HG03575 (cell line): ENCODE data around the gene ZNF586.
"Not testable (repeated sequence)": the region's sequence is repeated elsewhere in the genome, so short reads cannot be mapped to it uniquely, and the experiment has no call there.

Experiments used
- ATAC-seq: cut with Tn5 transposase; IDR thresholded peaks from one replicate; pipeline ENCODE4 v1.9.1; 2021; ENCODE audit not compliant: unreplicated experiment, insufficient number of reproducible peaks, low FRiP score; ENCODE audit errors: extremely low read depth

ZNF586 gene

DNA sequence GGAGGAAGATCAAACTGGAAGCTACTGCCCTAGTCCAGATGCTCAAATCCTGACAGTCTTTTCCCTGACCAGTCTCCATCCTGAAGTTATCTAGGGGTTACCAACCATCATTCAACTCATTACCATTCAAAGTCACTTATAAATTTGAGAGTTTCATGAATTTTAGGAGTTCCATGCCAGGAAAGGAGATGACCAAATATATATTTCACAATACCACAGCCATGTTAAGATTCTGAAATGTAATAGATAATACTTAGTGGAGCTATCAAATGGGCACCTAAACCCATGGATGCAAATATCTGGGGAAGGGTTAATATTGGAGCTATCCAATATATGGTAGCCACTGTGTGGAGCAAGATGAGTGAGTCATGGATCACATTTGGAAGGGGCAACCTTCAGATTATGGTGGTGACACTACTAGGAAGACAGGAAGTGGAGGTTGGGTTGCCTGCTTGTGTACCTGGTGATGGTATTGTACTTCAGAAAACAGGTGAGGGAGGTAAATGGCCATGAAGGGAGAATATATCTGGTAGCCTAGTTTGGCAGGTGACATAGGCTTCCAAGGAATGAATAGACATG is 18.7 kb downstream of the ZNF586 start:
- ATAC-seq: no peak

DNA sequence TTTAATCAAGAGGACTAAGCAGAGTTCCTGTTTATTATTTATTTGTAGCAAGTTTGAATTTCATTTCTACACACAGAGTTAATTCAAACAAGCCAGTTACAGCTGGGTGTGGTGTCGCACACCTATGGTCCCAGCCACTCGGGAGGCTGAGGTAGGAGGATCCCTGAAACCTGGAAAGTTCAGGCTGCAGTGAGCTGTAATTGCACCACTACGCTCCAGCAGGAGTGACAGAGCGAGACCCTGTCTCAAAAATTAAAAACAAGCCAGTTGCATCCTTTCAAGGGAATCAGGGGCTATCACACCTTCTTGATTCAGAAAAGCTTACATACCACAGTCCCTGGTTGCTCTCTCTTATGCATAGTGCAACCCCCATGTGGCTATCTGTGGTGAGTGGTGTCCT is 19.8 kb downstream of the ZNF586 start:
- no peak for ATAC-seq

DNA sequence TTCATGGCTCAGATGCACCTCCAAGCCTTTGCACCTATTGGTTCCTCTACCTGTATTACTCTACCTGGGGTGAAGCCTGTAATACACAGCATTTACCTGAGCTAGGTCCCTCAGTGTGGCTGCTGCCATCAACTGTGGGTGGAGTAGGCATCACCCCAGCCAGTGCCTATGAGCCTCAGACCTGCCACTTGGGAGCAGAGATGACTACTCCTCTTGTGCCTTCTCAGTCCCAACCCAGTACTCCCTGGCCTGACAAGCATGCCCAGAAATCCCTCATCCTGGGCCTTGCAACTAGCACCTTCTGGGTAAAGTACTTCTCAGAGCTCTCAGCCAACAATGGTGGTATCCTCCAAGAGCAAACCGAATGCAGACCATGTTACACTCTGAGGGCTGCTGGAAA is 27.1 kb downstream of the ZNF586 start:
- not testable (repeated sequence) for ATAC-seq

DNA sequence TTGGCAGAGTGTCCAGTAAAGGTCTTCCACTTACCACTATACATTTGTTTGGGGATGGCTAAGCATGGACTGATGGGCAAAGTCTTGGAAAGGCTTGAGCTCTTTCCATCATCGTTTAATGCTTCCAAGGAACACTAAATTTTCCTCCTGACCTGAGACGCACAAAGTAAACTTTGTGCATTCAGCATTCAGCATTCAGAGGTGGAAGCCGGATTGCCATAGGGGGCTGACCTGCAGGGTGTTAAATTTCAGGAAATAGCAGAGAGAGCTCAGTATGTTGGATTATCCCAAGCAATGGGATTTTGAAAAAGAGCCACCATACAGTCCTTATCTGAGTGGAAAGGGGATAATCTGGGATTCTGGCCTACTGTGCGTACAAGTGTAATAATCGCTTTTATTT is 31.2 kb downstream of the ZNF586 start:
- no peak for ATAC-seq

DNA sequence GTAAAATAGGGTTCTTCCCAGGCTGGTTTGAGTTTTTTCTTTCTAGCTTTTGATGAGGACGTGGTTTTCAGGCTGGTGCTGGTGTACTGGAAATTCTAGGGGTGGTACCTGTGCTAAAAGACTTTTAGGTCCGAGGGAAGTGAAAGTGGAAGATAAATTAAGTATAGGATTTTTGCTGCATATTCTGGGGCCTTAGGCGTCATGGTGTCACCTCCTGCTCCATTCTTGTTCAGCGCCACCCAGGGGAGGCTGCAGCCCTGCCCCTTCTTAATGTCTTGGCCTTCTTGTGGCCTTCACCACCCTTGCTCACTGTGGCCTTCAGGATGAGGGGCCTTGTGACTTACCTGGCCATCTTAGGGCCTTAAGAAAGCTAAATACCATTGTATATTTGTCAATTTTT is 32.8 kb downstream of the ZNF586 start:
- no peak for ATAC-seq

DNA sequence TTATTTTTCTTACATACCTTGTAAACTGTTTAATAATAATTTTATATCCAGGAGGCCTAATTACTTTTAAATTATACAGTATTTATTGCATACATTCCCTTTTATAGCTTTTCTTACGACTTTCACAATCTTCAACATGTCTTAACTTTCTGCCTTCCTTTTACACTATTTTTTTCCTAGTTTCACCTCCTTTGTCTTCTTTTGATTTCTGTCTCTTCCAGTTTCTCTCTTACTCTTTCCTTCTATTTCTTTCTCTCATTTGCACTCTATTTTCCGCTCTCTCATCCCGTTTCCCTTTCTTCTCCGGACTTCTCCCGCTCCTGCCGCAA is 33.8 kb downstream of the ZNF586 start:
- ATAC-seq: no peak

DNA sequence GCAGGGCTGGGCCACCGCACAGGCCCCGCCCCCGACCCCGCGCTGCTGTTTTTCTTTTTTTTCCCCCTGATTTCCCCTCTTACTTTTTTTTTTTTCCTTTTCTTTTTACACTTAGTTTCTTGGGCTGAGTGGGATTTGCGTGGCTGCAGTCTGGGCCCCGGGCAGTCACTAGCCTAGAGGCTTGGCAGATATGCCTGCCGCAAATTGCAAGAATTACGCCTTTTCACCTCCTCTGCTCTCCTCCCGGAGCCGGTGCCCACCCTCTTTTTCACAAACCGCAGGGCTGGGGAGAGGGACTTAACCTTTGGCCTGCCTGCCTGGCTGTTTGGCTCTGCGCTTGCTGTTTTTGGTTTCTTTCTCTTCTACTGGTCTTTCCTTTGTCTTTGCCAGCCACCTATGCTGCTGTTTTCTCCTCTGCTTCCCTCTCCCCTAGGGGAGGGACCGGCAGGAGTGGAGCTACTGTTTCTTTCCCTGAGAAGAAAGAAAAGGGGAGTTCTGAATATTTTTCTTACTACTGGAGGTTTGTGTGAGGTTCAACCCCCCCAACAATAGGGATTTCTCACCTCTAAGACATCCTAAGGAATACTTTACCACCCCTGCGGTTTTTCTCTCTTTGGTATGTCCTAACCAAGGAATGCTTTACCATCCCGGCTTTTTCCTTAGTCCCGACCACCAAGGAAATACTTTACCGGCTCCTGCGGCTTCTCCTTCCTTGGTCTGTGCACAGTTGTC is 34.3 kb downstream of the ZNF586 start:
- no peak for ATAC-seq

DNA sequence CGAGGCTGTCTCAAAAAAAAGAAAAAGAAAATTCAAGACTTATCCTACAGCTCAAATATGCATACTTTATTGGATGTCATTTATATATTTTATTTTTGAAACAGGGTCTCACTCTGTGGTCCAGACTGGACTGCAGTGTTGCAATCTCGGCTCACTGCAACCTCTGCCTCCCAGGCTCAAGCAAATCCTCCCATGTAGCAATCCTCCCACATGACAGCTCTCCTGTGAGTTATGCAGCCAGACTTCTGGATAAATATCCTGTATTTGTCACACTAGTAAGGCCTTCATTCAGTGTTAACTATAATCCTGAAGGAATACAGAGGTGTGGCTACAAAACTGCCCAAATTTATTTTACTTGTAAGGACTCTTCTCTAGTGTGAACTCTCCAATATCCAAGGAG is 38.1 kb downstream of the ZNF586 start:
- no peak for ATAC-seq

DNA sequence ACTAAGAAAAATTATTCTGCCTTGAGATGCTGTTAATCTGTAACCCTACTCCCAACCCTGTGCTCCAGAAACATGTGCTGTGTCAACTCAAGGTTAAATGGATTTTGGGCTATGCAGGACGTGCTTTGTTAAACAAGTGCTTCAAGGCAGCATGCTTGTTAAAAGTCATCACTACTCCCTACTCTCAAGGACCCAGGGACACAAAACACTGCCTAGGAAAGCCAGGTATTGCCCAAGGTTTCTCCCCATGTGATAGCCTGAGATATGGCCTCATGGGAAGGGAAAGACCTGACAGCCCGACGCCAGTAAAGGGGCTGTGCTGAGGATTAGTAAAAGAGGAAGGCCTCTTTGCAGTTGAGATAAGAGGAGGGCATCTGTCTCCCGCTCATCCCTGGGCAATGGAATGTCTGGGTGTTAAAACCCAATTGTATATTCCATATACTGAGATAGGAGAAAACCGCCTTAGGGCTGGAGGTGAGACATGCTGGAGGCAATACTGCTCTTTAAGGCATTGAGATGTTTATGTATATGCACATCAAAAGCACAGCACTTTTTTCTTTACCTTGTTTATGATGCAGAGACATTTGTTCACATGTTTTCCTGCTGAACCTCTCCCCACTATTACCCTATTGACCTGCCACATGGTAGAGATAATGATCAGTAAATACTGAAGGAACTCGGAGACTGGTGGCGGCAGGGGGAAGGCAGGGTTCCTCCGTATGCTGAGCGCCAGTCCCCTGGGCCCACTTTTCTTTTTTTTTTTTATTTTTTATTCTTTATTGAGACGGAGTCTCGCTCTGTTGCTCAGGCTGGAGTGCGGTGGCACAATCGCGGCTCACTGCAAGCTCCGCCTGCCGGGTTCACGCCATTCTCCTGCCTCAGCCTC is 41.2 kb downstream of the ZNF586 start:
- ATAC-seq: not testable (repeated sequence)

DNA sequence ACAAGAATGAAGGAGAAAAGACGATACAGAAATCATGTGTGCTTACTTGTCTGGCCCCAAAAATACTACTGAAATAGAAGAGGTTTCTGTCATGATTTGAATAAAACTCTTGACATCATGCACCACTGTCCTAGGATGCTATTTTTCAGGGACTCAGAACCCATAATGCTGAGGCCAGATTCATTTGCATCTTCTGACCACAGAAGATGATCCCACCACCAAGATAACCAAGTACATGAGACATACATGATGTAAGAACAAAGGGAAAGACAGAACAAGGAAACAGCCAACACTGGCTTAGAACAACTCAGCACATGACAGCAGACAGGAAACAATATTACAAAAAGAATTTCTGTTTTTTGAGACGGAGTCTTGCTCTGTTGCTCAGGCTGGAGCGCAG is 42.8 kb downstream of the ZNF586 start:
- no peak for ATAC-seq

DNA sequence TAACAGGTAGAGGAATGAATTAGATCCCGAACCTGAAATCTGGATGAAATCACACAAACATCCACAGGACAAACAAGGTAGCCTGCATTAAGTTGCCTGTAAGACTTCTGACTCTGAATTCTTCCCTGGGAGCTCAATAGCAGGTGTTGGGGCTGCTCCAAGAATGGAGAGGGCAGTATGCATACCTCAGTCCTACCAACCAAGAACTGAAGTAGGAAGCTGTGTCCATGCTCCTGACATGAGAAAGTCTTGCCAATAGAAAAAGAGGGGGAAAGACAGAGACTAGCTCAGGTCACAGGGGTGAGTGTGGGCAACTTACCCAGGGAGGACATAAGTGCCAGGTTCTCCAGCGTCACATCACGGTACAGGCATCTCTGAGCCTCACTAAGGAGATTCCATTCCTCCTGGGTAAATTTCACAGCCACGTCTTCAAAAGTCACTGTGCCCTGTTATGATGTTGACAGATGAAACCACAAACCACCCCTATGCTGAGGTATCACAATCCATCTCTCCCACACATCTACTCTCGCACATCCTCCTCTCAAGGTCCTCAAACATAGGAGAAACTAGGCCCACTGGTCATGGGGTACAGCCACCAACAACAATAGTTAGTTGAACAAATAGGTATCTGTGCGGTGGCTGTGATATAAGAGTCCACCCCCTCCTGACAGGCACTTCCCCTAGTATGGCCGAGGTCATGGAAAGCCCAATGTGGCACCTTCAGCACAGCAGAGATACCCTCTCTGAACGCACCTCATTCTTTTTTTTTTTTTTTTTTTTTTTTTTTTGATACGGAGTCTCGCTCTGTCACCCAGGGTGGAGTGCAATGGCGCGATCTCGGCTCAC is 43.7 kb downstream of the ZNF586 start:
- ATAC-seq: not testable (repeated sequence)

DNA sequence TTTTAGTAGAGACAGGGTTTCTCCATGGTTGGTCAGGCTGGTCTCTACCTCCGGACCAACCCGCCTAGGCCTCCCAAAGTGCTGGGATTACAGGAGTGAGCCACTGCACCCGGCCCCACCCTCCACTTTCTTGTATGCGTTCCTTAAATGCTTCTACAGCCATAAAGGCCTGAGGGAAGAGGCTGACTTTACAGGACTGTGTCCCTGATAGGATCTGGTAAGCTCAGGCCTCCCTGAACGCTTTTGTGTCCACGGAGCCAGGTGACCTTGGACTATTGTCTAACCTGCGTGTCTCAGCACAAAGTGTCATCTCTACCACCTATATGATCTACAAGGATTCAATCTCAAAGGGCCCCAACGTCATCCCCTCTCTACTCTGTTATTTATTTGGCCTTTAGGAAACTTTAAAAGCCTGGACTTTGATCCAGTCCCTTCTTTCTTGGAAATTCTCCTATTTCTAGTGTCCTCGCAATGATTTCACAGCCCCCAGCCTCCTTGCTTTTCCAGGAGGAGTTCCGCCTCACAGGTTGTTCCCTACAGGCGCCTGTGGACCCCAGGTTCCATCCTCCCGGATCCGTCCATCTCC is 44.5 kb downstream of the ZNF586 start:
- no peak for ATAC-seq

DNA sequence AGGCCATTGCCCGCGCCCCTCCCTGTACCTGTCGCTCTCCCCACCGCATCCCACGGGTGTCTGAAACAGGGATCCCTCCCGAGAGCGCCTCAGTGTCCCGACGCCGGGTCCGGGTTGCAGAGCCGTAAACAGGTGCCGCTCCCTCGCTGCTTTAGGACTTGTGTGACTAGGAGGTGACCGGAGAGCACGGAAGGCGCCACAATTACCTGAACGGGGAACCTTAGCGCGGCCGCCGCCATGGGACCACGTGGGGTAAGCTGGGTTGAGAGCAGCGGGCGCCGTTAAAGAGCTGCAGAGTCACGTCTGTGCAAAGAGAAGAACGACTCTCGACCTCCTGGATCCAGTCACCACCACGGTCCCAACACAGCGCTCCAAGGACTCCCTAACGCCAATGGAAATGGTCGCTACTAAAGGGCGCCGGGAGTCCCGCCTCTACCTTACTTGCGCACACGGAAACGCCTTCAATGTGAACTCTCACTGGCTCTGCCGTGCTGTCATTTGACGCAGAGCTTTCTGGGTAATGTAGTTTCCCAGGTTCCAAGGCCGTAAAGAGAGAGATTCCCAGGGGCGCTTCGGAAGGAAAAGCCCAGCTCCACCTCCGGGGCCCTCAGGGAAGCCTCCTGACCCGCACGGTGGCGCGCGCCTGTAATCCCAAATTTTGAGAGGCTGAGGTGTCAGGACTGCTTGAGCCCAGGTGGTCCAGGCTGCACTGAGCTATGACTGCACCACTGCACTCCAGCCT is 45.2 kb downstream of the ZNF586 start, which contains the start of gene ZNF552:
TSS of gene ZNF552 (minus strand) at position 409 of the 742 bp plus-strand sequence. CDS start at position 239, 170 bp downstream.
- ATAC-seq: no peak

DNA sequence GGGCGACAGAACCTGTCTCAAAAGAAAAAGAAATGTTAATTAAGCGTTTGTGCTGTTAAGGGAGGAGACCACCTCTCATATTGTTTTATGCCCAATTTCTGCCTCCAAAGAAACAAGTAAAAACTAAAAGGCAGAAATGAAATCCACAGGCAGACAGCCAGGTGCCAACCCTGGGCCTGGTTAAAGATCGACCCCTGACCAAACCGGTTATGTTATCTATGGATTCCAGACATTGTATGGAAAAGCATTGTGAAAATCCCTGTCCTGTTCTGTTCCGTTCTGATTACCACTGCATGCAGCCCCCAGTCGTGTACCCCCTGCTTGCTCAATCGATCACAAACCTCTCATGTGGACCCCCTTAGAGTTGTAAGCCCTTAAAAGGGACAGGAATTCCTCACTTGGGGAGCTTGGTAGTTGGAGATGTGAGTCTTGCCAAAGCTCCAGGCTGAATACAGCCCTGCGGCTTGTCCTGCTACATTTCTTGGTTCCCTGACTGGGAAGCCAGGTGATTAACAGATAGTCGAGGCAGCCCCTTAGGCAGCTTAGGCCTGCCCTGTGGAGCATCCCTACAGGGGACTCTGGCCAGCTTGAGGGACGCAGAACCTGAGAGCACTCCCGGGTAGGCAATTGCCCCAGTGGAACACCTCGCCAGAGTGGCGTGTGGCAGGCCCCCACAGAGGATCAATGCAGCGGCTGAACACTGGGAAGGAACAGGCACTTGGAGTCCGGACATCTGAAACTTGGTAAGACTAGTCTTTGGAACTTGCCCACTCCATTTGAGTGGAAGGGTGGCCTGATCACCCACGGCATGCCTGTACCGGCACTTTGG is 46.0 kb downstream of the ZNF586 start:
- ATAC-seq: no peak

DNA sequence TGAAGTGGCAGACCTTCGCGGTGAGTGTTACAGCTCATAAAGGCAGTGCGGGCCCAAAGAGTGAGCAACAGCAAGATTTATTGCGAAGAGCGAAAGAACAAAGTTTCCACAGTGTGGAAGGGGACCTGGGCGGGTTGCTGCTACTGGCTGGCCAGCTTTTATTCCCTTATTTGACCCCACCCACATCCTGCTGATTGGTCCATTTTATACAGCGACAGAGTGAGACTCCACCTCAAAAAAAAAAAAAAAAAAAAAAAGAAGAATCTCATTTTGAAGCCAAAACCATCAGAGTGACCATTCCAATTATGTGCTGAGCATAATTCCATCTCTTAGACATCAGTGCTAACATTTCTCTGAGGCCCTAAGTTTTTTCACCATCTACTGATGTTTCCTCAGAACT is 47.2 kb downstream of the ZNF586 start:
- no peak for ATAC-seq

DNA sequence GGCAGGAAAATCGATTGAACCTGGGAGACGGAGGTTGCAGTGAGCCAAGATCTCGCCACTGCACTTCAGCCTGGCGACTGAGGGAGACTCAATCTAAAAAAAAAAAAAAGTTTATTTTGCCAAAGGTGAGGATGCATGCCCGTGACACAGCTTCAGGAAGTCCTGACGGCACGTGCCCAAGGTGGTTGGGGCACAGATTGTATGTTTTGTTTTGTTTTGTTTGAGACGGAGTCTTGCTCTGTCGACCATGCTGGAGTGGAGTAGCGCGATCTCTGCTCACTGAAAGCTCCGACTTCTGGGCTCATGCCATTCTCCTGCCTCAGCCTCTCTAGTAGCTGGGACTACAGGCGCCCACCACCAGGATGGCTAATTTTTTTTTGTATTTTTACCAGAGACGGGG is 48.5 kb downstream of the ZNF586 start:
- ATAC-seq: no peak

DNA sequence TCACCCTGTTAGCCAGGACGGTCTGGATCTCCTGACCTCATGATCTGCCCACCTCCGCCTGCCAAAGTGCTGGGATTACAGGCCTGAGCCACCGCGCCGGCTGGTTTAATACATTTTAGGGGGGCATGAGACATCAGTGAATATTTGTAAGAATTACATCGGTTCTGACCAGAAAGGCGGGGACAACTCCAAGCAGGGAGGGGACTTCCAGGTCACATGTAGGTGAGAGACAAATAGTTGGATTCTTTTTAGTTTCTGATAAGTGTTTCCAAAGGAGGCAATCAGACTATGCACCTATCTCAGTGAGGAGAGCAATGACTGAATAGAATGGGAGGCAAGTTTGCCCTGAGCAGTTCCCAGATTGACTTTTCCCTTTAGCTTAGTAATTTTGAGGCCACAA is 48.9 kb downstream of the ZNF586 start:
- no peak for ATAC-seq
